Hepatocyte (in vitro differentiated cells): ENCODE measurements around the gene GRID2IP.

Experiments
- EZH2 ChIP-seq: fragments of 200-600 bp; sonication (generic); IDR thresholded peaks from 2 replicates; pipeline ENCODE4 v1.6.1; 2016; ENCODE audit warnings: antibody characterized with exemption, mild to moderate bottlenecking, borderline replicate concordance
- TF ChIP-seq, protein P1 (sequence below): fragments of 200-600 bp; sonication (generic); IDR thresholded peaks from 2 replicates; pipeline ENCODE4 v1.5.1; 2016; ENCODE audit warnings: antibody characterized with exemption, mild to moderate bottlenecking; ENCODE audit not compliant: poor library complexity

DNA sequence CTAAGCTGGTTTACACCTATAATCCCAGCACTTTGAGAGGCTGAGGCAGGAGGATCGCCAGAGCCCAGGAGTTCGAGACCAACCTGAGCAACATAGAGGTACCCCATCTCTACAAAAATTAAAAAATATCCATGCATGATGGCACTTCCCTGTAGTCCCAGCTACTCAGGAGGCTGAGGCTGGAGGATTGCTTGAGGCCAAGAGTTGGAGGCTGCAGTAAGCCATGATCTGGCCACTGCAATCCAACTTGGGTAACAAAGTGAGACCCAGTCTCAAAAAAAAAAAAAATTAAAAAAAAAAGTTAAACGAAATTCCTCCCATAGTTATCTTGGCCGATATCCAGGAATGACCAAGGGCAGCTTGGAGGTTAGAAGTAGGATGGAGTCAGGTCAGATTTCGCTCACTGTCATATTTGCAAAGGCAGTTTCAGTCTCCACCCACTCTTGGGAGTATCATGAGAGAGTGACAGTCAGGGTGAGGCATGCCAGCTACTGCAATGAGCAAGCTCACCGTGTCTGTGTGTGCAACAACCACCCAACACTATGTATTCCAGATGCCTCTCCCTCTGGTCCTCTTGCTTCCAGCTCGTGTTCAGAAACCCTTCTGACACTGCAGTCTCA, 20.0 kb upstream of the GRID2IP start:
- no peak for TF ChIP-seq EZH2
- TF ChIP-seq, protein P1, sequence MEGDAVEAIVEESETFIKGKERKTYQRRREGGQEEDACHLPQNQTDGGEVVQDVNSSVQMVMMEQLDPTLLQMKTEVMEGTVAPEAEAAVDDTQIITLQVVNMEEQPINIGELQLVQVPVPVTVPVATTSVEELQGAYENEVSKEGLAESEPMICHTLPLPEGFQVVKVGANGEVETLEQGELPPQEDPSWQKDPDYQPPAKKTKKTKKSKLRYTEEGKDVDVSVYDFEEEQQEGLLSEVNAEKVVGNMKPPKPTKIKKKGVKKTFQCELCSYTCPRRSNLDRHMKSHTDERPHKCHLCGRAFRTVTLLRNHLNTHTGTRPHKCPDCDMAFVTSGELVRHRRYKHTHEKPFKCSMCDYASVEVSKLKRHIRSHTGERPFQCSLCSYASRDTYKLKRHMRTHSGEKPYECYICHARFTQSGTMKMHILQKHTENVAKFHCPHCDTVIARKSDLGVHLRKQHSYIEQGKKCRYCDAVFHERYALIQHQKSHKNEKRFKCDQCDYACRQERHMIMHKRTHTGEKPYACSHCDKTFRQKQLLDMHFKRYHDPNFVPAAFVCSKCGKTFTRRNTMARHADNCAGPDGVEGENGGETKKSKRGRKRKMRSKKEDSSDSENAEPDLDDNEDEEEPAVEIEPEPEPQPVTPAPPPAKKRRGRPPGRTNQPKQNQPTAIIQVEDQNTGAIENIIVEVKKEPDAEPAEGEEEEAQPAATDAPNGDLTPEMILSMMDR = no peak
